Choroid plexus epithelial cell (primary cell): ENCODE results near the gene NHERF2.

Source experiments
- DNase-seq: peaks from one replicate; pipeline ENCODE4 v3.0.0-alpha.2; 2010; ENCODE audit warnings: low read depth
- H3K4me3 ChIP-seq: 2 replicates; pipeline ENCODE4 v1.5.1; 2011; ENCODE audit warnings: low read depth, mild to moderate bottlenecking, control low read depth, low read length, moderate library complexity
- TF ChIP-seq, protein P1 (sequence below): conservative IDR thresholded peaks from 2 replicates; pipeline ENCODE4 v1.5.1; 2011; ENCODE audit warnings: low read depth, mild to moderate bottlenecking, control low read depth, inconsistent platforms, low read length, moderate library complexity

The NHERF2 gene

DNA sequence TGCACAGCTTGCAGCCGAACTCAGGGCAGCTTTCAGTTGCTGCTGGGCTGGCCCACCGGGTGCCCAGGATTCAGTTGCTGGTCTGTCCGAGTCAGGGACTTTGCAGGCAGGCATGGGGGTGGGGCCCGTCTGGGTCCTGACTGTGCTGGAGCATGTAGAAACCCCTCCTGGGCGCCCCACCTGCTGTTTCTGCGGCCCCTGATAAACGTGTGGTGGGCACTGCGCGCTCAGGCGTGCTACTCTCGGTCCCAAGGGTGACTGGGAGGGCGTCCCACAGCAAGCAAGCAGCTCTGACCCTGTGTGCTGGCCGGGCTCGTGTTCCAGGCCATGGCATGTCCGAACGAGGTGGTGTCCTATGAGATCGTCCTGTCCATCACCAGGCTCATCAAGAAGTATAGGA, 33.6 kb downstream of the NHERF2 start:
- TF ChIP-seq, protein P1, sequence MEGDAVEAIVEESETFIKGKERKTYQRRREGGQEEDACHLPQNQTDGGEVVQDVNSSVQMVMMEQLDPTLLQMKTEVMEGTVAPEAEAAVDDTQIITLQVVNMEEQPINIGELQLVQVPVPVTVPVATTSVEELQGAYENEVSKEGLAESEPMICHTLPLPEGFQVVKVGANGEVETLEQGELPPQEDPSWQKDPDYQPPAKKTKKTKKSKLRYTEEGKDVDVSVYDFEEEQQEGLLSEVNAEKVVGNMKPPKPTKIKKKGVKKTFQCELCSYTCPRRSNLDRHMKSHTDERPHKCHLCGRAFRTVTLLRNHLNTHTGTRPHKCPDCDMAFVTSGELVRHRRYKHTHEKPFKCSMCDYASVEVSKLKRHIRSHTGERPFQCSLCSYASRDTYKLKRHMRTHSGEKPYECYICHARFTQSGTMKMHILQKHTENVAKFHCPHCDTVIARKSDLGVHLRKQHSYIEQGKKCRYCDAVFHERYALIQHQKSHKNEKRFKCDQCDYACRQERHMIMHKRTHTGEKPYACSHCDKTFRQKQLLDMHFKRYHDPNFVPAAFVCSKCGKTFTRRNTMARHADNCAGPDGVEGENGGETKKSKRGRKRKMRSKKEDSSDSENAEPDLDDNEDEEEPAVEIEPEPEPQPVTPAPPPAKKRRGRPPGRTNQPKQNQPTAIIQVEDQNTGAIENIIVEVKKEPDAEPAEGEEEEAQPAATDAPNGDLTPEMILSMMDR = no peak

DNA sequence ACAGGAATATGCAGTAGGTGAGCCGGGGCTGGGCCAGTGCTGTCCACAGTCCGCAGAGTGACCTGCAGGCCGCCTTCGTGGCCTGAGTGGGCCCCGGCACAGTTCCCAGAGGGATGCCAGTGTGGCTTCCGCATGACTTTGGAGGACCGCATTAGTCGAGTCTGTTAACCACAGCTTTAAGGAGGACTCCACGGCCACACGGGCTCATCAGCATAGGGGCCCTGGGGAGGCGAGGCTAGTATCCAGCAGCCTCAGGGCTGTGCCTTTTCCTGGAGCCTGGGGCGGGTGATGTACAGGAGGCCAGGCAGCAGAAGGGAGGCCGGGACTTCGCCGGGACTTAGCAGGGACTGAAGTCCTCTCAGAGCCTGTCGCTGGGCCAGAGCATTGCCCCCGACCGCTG, 34.3 kb downstream of the NHERF2 start:
- no peak for DNase-seq
- TF ChIP-seq, protein P1 = no peak
- no peak overlapping the region for H3K4me3 ChIP-seq

More for the DNA sequence above, 33.6 kb downstream of the NHERF2 start:
- DNase-seq = no peak
- H3K4me3 ChIP-seq = no peak overlapping the region

DNA sequence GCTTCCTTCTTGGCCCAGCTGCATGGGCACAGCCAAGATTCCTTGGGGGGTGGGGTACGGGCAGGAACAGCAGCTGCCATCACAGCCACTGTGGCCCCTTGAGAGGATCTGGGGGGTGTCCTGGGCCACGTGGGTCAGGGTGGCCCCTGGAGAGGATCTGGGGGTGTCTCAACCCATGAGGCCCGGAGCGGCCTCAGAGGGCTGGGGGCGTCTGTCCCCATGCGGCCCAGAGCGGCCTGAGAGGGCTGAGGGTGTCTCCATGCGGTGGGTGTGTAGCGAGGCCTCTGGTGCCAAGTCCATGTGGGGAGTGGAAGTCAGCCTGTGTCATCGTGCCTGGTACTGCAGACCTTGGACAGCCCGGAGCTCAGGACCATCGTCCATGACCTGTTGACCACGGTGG, 34.8 kb downstream of the NHERF2 start:
- TF ChIP-seq, protein P1 = no peak
- no peak for DNase-seq
- H3K4me3 ChIP-seq = no peak overlapping the region

DNA sequence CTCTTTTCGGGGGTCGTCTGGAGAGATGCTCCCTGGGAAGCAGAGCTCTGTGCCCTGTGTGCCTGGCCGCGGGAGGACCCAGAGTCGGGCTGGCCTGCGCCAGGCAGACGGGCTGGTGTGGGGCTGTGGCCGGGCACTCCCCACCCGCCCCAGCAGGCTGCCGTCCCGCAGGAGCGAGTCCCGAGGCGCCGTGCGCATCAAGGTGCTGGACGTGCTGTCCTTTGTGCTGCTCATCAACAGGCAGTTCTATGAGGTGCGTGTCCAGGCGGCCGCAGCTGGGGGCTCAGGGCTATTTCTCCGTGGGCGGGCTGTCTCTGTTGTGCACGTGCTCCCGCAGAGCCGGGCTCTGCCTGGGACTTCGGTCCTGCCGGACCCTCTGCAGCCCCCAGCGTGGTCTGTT, 36.1 kb downstream of the NHERF2 start:
- H3K4me3 ChIP-seq = no peak overlapping the region
- DNase-seq = no peak
- TF ChIP-seq, protein P1 = no peak

DNA sequence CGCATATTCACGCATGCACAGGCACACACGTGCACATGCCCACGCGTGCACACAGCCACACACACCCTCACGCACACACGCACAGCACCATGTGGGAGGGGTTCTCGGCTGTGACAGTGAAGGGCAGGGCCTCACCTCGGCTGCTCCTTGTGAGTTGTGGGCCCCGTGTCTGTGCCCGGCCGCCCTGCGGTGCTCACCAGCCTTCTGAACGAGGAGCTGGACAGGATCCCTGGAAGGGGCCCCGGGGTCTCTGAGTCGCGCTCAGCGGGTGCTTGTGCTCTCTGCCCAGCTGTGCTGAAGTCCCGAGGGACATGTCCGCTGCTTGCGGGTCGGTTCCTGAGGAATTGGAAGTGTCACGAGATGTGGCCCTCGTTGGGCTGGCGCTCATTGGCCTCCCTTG, 37.2 kb downstream of the NHERF2 start:
- no peak for DNase-seq
- TF ChIP-seq, protein P1 = no peak
- H3K4me3 ChIP-seq = no peak overlapping the region

DNA sequence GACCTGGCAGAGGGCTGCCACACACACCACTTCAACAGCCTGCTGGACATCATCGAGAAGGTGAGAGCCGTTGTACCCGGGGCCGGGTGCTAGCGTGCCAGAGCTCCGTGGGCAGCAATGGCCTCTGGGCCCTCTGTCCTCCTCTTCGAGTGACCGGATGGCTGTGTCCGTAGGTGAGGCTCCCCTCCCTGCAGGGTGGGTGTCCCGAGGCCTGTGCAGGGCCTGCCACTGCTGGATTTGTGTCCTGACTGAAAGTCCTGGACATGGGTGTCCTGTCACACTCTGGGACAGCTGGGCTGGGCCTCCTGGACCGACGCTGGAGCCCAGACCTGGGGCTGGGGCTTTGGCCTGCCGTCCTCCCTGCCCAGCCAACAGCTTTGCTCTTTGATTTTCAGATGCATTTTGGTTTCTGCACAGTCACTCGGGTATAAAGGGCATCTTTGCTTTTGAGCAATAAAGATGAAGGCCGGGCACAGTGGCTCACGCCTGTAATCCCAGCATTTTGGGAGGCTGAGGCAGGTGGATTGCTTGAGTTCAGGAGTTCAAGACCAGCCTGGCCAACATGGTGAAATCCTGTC, 37.8 kb downstream of the NHERF2 start:
- DNase-seq = no peak
- TF ChIP-seq, protein P1 = no peak
- H3K4me3 ChIP-seq = no peak overlapping the region

DNA sequence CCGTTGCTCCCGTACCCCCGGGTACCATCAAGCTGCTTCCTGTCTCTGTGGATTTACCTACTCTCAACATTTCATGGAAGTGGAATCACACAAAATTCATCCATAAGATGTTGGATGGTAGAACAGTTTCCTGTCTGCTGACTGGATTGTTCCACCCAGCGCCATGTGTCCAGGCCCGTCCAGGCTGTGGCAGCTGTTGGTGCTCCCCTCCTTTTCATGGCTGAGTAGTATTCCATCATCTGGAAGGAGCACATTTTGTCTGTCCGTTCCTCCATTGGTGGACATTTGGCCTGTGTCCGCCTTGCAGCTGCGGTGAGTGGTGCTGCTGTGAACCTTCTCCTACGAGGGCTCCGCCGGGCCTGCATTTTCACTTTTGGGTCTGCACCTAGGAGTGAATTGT, 39.4 kb downstream of the NHERF2 start:
- H3K4me3 ChIP-seq = no peak overlapping the region
- DNase-seq = no peak
- TF ChIP-seq, protein P1 = no peak
